ENCODE results near the gene KCNJ6. TPM values are rescaled to one million over a fixed set of nuclear protein-coding genes. Genes with fewer than 3 reads are reported as not detected.
A peak's percentile ranks its signal among the peaks of the same experiment; 100 is the strongest.
"Not testable (repeated sequence)": the region's sequence is repeated elsewhere in the genome, so short reads cannot be mapped to it uniquely, and the experiment has no call there.

The KCNJ6 gene
- total RNA-seq, 1 experiment from 2014 or later: not detected

GRCh38 chr21:37684115-37684493 lies 232.2 kb downstream of the KCNJ6 start:
- no peak for DNase-seq (ENCODE audit: low spot score)

GRCh38 chr21:37683396-37684114 lies 232.7 kb downstream of the KCNJ6 start:
- DNase-seq (ENCODE audit: low spot score): no peak

GRCh38 chr21:37682966-37683365 lies 233.3 kb downstream of the KCNJ6 start:
- no peak for DNase-seq (ENCODE audit: low spot score)

DNA sequence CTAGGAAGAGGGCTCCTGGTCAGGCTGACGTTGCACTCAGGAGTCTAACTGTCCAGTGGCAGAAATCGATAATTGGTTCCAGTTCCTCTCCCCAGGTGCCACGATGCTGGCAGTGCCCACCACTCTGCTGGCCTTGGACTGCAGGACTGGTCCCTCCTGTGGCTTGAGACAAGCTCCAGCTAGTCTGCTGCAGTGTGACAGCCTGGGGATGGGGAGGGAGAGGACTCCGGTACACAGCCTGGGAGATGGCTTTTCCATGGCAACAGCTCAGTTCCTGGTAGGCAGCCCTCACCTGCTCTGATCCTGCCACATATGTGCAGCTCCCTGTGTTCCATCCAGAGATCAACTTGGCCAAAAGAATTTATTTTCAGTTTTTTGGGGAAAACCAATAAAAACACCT lies 239.3 kb downstream of the KCNJ6 start:
- no peak for DNase-seq (ENCODE audit: low spot score)

DNA sequence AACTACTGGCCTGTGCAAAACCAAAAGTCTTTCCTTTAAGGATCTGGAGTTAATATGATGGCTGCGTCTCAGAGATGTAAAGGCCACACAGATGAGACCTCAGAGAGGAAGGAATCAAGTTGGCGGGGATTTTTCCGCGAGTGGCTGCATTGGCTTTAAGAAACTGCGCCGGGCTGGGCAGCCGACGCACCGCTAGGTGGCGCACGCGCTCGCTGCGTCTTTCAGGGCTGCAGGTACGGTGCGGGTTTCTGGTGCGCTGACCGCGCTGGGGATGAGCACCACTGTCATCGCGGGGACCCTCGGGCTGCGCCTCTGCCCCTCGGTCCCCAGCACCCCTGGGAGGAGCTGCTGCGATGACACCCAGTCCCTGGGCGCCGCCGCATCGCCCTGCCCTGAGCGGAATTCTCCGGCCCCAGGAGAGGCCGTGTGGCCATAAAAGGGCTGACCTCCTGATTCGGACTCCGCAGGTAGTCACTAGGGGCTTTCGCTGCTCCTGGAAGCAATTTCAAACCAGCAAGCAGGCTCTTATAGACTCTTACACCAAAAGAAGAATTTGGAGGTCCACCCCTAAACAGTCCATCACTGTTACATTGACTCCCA lies 241.0 kb downstream of the KCNJ6 start:
- peak; percentile 34 for DNase-seq (ENCODE audit: low spot score)

GRCh38 chr21:37673801-37674575 lies 242.3 kb downstream of the KCNJ6 start:
- DNase-seq (ENCODE audit: low spot score): no peak

DNA sequence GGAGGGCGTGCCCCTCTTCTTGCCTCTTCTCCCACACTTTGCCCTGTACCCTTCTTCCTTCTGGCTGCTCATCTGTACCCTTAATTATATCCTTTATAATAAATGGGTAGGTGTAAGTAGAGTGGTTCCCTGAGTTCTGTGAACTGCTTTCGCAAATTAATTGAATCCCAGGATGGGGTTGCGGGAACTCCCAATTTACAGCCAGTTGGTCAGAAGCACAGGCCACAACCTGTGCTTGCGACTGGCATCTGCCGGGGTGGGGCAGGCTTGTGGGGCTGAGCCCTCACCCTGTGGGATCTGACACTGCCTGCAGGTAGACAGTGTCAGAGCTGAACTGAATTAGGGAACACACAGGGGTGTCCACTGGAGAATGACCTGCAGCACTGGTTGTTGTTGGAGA lies 244.9 kb downstream of the KCNJ6 start:
- DNase-seq (ENCODE audit: low spot score): no peak

GRCh38 chr21:37670883-37671282 lies 245.4 kb downstream of the KCNJ6 start:
- peak; percentile 1 for DNase-seq (ENCODE audit: low spot score)

DNA sequence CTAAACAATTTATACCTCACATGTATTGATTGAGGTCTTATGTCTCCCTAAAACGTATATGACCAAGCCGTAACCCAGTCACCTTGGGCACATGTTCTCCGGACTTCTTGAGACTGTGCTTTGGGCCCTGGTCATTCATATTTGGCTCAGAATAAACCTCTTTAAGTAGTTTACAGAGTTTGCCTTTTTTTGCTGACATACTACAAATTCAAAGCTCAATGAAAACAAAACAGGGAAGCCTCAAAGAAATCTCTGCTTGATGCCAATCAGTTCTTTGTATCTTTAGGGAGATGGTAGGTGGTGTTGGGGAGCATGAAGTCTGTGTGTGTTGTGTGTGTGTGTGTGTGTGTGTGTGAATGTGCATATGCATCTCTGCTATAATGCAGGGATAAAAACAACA lies 247.0 kb downstream of the KCNJ6 start:
- DNase-seq (ENCODE audit: low spot score): no peak

- no peak for DNase-seq (ENCODE audit: low spot score)
These were observed 247.6 kb downstream of the KCNJ6 start for GRCh38 chr21:37668462-37669239.

DNA sequence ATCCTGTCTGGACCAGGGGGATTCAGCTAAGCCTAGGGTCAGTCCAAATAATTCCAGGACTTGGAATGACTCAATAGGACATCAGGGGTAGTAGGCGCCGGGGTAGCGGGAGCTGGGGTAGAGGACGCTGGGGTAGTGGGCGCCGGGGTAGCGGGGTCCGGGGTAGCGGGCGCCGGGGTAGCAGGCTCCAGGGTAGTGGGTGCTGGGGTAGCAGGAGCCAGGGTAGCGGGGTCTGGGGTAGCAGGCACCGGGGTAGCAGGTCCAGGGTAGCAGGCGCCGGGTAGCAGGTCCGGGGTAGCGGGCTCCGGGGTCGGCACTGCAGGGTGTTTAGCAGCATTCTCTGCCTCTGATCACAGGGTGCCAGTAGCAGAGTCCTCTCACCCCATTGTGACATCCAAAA lies 248.9 kb downstream of the KCNJ6 start:
- no peak for DNase-seq (ENCODE audit: low spot score)

- DNase-seq (ENCODE audit: low spot score): no peak
These were observed 250.8 kb downstream of the KCNJ6 start for GRCh38 chr21:37665230-37666024.

- not testable (repeated sequence) for DNase-seq (ENCODE audit: low spot score)
These were observed 254.0 kb downstream of the KCNJ6 start for GRCh38 chr21:37662227-37662626.

DNA sequence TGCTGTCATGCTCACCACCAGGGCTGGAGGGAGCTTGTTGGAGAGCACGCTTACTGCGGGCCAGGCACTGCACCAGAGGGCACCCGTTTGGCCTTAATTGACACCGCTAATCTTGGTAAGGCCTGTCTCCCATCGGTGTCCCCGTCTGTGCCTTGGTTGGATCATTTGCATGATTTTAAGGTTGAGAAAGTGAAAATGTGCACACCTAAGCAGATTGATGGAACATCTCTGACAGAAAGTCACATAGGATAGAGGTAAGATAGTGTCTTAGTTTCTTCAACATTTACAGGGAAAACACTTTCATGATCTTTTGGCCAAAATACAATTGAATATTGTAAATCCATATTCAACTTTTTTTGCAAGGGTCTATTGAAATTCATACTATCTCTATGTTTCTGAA lies 255.5 kb downstream of the KCNJ6 start:
- no peak for DNase-seq (ENCODE audit: low spot score)

DNA sequence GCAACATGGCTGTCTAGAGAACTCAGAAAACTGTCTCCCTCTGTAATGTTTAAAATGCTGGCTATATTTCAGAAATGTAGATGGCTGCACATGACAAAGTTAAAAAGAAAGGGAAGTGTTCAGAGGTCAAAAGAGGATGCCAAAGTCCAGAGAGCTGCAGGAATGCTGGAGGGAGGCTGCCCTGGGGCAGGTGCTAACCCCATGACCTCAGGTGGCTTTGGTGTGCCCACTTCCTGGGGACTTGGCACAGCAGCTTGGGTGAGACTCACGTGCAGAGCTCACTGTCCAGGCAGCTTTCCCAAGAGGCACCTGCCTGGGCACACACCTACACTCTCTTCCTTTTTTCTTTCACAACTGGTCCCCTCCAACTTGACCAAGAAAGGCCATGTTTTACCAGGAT lies 256.4 kb downstream of the KCNJ6 start:
- DNase-seq (ENCODE audit: low spot score): no peak

GRCh38 chr21:37658817-37659458 lies 257.3 kb downstream of the KCNJ6 start:
- DNase-seq (ENCODE audit: low spot score): no peak

DNA sequence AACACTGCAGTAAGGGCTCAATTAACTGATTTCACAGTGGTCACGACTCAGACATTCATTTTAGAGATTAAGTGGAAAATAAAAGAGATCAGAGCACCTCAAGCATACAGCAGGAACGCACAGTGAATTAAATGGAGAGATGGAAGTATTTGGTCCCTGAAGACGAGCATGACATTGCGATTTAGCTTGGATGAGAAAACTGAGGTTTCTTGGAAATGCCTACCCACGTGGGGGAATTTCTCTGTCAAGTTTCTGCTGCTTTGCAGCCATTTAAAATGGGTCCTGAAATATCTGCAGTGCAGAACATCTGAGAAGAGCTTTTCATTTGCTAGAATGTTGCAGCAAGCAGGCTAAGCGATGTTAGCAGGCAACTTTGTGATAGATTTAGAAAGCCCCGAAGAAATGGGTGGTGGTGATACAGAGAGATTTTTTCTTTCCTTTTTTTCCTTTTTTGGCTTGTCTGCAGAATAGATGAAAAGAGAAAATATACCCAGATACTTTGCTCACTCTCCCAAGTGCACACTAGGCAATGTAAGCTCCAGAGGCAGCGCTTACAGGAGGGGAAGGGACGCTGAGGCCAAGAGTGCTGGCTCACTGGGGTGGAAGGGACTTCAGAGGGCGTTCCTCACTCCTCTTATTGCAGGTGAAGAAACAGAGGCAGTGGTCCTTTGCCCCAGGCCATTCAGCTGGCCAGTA lies 258.0 kb downstream of the KCNJ6 start:
- no peak for DNase-seq (ENCODE audit: low spot score)

DNA sequence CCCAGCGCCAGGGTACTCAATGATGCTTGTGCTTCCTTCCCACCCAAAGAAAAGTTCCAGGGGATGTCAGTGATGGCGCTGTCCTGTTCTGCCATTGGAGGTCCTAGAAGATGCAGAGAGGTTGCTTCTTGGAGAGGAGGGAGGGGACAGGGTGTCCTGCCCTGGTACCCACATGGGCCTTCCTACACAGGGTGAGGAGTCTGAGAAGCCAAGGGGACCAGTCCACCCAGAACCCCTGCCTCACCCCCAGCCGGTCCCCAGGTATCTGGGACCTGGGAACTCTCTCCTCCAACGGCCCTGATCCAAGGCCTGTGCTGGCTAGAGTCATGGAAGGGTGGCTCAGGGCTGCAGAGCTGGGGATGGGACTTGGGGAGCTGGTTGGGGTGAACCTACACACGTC lies 259.4 kb downstream of the KCNJ6 start:
- no peak for DNase-seq (ENCODE audit: low spot score)

- no peak for DNase-seq (ENCODE audit: low spot score)
These were observed 260.5 kb downstream of the KCNJ6 start for GRCh38 chr21:37655611-37656300.
